H9 (cell line): Measurements from ENCODE around the gene CAMTA1. TPM values are rescaled to one million over a fixed set of nuclear protein-coding genes. Genes with fewer than 3 reads are reported as not detected.

Experiments
- DNase-seq: peaks from one replicate; pipeline ENCODE4 v3.0.0-alpha.2; 2017
- H2AFZ ChIP-seq: one replicate; pipeline ENCODE4 v1.6.1; 2013; ENCODE audit warnings: mild to moderate bottlenecking, low read length, control low read depth, moderate library complexity
- H2AK5ac ChIP-seq: 2 replicates; pipeline ENCODE4 v1.6.1; 2013; ENCODE audit warnings: low read length, control low read depth, mixed read lengths; ENCODE audit not compliant: insufficient read length
- H2BK120ac ChIP-seq: one replicate; pipeline ENCODE4 v1.6.1; 2013; ENCODE audit warnings: low read depth, mild to moderate bottlenecking, low read length, control low read depth, inconsistent platforms; ENCODE audit not compliant: poor library complexity, severe bottlenecking
- H2BK12ac ChIP-seq: 2 replicates; pipeline ENCODE4 v1.6.1; 2013; ENCODE audit warnings: low read length, control low read depth, mixed read lengths, low read depth; ENCODE audit not compliant: insufficient read length
- H2BK15ac ChIP-seq: 2 replicates; pipeline ENCODE4 v1.6.1; 2013; ENCODE audit warnings: low read depth, low read length, control low read depth
- H2BK20ac ChIP-seq: one replicate; pipeline ENCODE4 v1.6.1; 2013; ENCODE audit warnings: low read depth, mild to moderate bottlenecking, low read length, control low read depth, inconsistent platforms; ENCODE audit not compliant: poor library complexity, severe bottlenecking
- H2BK5ac ChIP-seq: 2 replicates; pipeline ENCODE4 v1.6.1; 2013; ENCODE audit warnings: low read length, control low read depth, mixed read lengths; ENCODE audit not compliant: insufficient read length
- H3K14ac ChIP-seq: 2 replicates; pipeline ENCODE4 v1.6.1; 2013; ENCODE audit warnings: low read length, control low read depth; ENCODE audit not compliant: insufficient read depth
- H3K18ac ChIP-seq: 2 replicates; pipeline ENCODE4 v1.6.1; 2013; ENCODE audit warnings: low read depth, mild to moderate bottlenecking, mixed read lengths, low read length, control low read depth; ENCODE audit not compliant: insufficient read length
- H3K23ac ChIP-seq: 2 replicates; pipeline ENCODE4 v1.6.1; 2013; ENCODE audit warnings: low read length, control low read depth, mixed read lengths, low read depth; ENCODE audit not compliant: insufficient read length
- H3K23me2 ChIP-seq: 2 replicates; pipeline ENCODE4 v1.6.1; 2013; ENCODE audit warnings: low read depth, mild to moderate bottlenecking, mixed read lengths, low read length, control low read depth; ENCODE audit not compliant: insufficient read length, poor library complexity, severe bottlenecking
- H3K27ac ChIP-seq: 2 replicates; pipeline ENCODE4 v1.5.1; 2013; ENCODE audit warnings: low read length, control low read depth, mixed read lengths, low read depth; ENCODE audit not compliant: insufficient read length
- H3K27me3 ChIP-seq: 2 replicates; pipeline ENCODE4 v1.6.1; 2013; ENCODE audit warnings: low read length, control low read depth, inconsistent platforms; ENCODE audit not compliant: insufficient read depth
- H3K4ac ChIP-seq: 2 replicates; pipeline ENCODE4 v1.6.1; 2013; ENCODE audit warnings: low read depth, mild to moderate bottlenecking, control low read depth, inconsistent platforms, low read length, moderate library complexity
- H3K4me1 ChIP-seq: 2 replicates; pipeline ENCODE4 v1.6.1; 2013; ENCODE audit warnings: low read length, control low read depth, inconsistent platforms; ENCODE audit not compliant: insufficient read depth
- H3K4me2 ChIP-seq: 2 replicates; pipeline ENCODE4 v1.6.1; 2013; ENCODE audit warnings: low read length, control low read depth, mixed read lengths; ENCODE audit not compliant: insufficient read length, insufficient read depth
- H3K56ac ChIP-seq: 2 replicates; pipeline ENCODE4 v1.6.1; 2013; ENCODE audit warnings: low read depth, mild to moderate bottlenecking, mixed read lengths, low read length, control low read depth; ENCODE audit not compliant: insufficient read length
- H3K79me1 ChIP-seq: 2 replicates; pipeline ENCODE4 v1.6.1; 2013; ENCODE audit warnings: low read depth, mild to moderate bottlenecking, moderate library complexity, low read length, control low read depth, inconsistent platforms; ENCODE audit not compliant: insufficient read depth, poor library complexity, severe bottlenecking
- H3K79me2 ChIP-seq: 2 replicates; pipeline ENCODE4 v1.6.1; 2013; ENCODE audit warnings: low read length, control low read depth, inconsistent platforms; ENCODE audit not compliant: insufficient read depth
- H3K9ac ChIP-seq: 2 replicates; pipeline ENCODE4 v1.6.1; 2013; ENCODE audit warnings: low read length, control low read depth, mixed read lengths; ENCODE audit not compliant: insufficient read length; ENCODE audit errors: extremely low read depth
- H3K9me3 ChIP-seq: one replicate; pipeline ENCODE4 v1.6.1; 2013; ENCODE audit warnings: low read depth, low read length, inconsistent platforms; ENCODE audit not compliant: control insufficient read depth
- H3T11ph ChIP-seq: one replicate; pipeline ENCODE4 v1.6.1; 2013; ENCODE audit warnings: mild to moderate bottlenecking, low read length, control low read depth, inconsistent platforms
- H4K20me1 ChIP-seq: one replicate; pipeline ENCODE4 v1.6.1; 2013; ENCODE audit not compliant: control insufficient read depth, insufficient read length, insufficient read depth
- H4K5ac ChIP-seq: 2 replicates; pipeline ENCODE4 v1.6.1; 2013; ENCODE audit warnings: low read depth, mild to moderate bottlenecking, mixed read lengths, low read length, control low read depth; ENCODE audit not compliant: insufficient read length
- H4K8ac ChIP-seq: replicated peaks from 2 replicates; pipeline ENCODE4 v1.6.1; 2013; ENCODE audit warnings: low read length, control low read depth, mixed read lengths, low read depth; ENCODE audit not compliant: insufficient read length
- H4K91ac ChIP-seq: 2 replicates; pipeline ENCODE4 v1.6.1; 2013; ENCODE audit warnings: low read depth, mild to moderate bottlenecking, moderate library complexity, mixed read lengths, low read length, control low read depth; ENCODE audit not compliant: insufficient read length
- H3K27ac Mint-ChIP-seq, 3 experiments: 2 replicates in 2 of 3; 3 replicates in 1 of 3; pipeline ENCODE4 v1.8.0; 2020 to 2021; ENCODE audit warnings: mixed read lengths in 3 of 3, mild to moderate bottlenecking in 1 of 3, moderate library complexity in 1 of 3
- H3K27me3 Mint-ChIP-seq: 2 replicates; pipeline ENCODE4 v1.8.0; 2021; ENCODE audit warnings: low read depth, mild to moderate bottlenecking, moderate library complexity, mixed read lengths
- H3K36me3 Mint-ChIP-seq, 3 experiments: 2 replicates in 2 of 3; 3 replicates in 1 of 3; pipeline ENCODE4 v1.8.0; 2020 to 2021; ENCODE audit warnings: low read depth in 3 of 3, mixed read lengths in 3 of 3; ENCODE audit not compliant: insufficient read depth in 1 of 3
- H3K4me1 Mint-ChIP-seq, 2 experiments: 2 replicates each; pipeline ENCODE4 v1.8.0; 2020; ENCODE audit warnings: mixed read lengths in 2 of 2
- H3K4me3 Mint-ChIP-seq, 2 experiments: 2 replicates in 1 of 2; 3 replicates in 1 of 2; pipeline ENCODE4 v1.8.0; 2020 to 2021; ENCODE audit warnings: mild to moderate bottlenecking in 2 of 2, mixed read lengths in 2 of 2, moderate library complexity in 1 of 2
- H3K9me3 Mint-ChIP-seq, 2 experiments: 2 replicates in 1 of 2; 3 replicates in 1 of 2; pipeline ENCODE4 v1.8.0; 2020; ENCODE audit warnings: mild to moderate bottlenecking in 2 of 2, mixed read lengths in 2 of 2, moderate library complexity in 1 of 2
- CTCF ChIP-seq: fragments of 200-600 bp; sonication (generic); conservative IDR thresholded peaks from 3 replicates; pipeline ENCODE4 v1.8.0; 2021; ENCODE audit warnings: antibody characterized with exemption, mild to moderate bottlenecking
- WGBS: extraction: QIAGEN DNeasy Blood & Tissue Kit; methylation state at CpG from one replicate; pipeline ENCODE4 v1.1.7; 2013; ENCODE audit warnings: missing lambda C conversion rate, low lambda C conversion rate, mixed read lengths; ENCODE audit not compliant: insufficient read length; ENCODE audit errors: extremely low coverage; 5-methylcytosine and 5-hydroxymethylcytosine counted together
- total RNA-seq: library from RNA; stranded (reverse); gene quantifications from 2 replicates; pipeline ENCODE4 v1.2.1, GENCODE V29; 2021

CAMTA1 gene
- total RNA-seq, 1 experiment from 2014 or later = 115 TPM

DNA sequence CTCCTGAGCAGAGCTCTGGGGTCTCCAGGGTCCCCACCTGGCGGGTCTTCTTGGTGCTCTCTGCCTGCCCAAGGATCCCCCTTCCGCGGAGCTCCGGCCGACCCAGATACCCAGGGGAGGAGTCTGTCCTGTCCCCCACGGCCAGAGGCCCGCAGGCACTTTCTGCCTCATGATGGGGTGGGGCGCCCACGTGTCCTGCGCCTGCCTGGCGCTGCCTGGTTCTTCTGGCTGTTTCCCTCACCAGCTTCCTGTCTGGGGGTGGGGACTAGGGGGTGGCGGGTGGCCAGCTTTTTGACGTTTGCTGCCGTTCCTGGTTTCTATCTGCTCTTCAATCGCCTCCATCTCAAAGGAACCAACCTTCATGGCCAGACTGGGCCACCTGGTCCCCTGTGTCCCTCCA, 672.6 kb downstream of the CAMTA1 start:
- no peaks in the 10 kb centered on the region for H4K20me1 ChIP-seq
- no peak overlapping the region for H3K9ac ChIP-seq
- H3K9me3 ChIP-seq = no peaks in the 10 kb centered on the region
- H3K18ac ChIP-seq = no peak overlapping the region
- H3K23me2 ChIP-seq = no peaks in the 10 kb centered on the region
- H2BK12ac ChIP-seq = no peak overlapping the region
- no peak overlapping the region for H2BK120ac ChIP-seq
- no peak overlapping the region for H3K14ac ChIP-seq
- H4K8ac ChIP-seq = no peak overlapping the region
- no peak overlapping the region for H4K5ac ChIP-seq
- H3K23ac ChIP-seq = no peak overlapping the region
- no CpG with 5 or more reads among the region's 15 CpGs for WGBS
- Mint-ChIP-seq H3K4me3 (no peak overlapping the region), H3K27ac (peak overlapping the region in 1 of 3 experiments; percentile 64; a peak in 1 of 7 replicates), H3K36me3 (no peaks in the 10 kb centered on the region), H3K9me3 (no peaks in the 10 kb centered on the region), H3K27me3 (peaks cover 2% of the 10 kb centered on the region; the same call in 1 of the 2 replicates), H3K4me1 (peaks cover 16 to 48% of the 10 kb centered on the region in 2 experiments)
- H3K27ac ChIP-seq = no peak overlapping the region
- H3K79me2 ChIP-seq = no peaks in the 10 kb centered on the region
- H2AFZ ChIP-seq = no peak overlapping the region
- no peak overlapping the region for H2BK20ac ChIP-seq
- H3K56ac ChIP-seq = no peak overlapping the region
- no peak overlapping the region for H2AK5ac ChIP-seq
- H3K4me2 ChIP-seq = no peak overlapping the region
- no peak for TF ChIP-seq CTCF
- DNase-seq = no peak
- no peak overlapping the region for H2BK15ac ChIP-seq
- H3K79me1 ChIP-seq = no peaks in the 10 kb centered on the region
- no peak overlapping the region for H4K91ac ChIP-seq
- H2BK5ac ChIP-seq = no peak overlapping the region
- no peaks in the 10 kb centered on the region for H3K27me3 ChIP-seq
- H3T11ph ChIP-seq = no peak overlapping the region
- no peaks in the 10 kb centered on the region; the same call in 1 of the 2 replicates for H3K4me1 ChIP-seq
- no peak overlapping the region for H3K4ac ChIP-seq
